ENCODE measurements around the gene CPLX1. TPM values are rescaled to one million over a fixed set of nuclear protein-coding genes. Genes with fewer than 3 reads are reported as not detected.

The CPLX1 gene
- total RNA-seq, 6 experiments from 2014 or later = 0.12 to 0.32 (median 0.20) TPM; not detected in 1

DNA sequence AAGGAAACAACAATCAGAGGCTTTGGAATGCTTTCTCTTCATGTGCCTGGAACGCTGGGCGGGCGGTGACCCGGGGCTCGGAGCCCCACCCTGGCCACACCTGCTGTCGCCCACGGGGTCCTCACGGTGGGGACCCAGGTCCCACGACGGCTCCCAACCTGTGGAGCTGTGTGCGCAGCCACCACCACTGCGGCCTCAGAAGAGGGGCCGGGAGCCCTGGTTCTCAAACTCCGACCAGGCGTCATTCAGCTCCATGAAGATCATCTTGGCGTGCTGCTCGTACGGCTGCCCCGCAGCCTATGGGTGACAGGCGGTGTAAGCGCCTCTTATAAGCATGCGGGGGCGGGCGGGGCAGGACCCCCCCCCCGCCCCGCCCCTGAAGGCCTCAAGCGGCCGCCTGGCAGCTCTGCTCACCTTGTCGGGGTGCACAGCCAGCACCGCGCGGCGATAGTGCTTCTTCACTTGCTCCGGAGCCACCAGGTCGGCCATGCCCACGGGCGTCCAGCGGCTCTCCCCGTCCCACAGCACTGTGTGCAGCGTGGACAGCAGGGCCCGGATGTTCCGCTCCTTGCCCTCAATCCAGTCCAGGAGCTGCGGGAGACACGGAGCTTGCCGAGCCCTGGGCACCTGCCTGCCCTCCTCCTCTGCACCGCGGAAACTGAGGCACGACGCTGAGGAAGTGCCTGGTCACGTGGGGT lies 23.7 kb upstream of the CPLX1 start:
- H3K9me3 Mint-ChIP-seq = no peaks in the 10 kb centered on the region
- no peak for DNase-seq

DNA sequence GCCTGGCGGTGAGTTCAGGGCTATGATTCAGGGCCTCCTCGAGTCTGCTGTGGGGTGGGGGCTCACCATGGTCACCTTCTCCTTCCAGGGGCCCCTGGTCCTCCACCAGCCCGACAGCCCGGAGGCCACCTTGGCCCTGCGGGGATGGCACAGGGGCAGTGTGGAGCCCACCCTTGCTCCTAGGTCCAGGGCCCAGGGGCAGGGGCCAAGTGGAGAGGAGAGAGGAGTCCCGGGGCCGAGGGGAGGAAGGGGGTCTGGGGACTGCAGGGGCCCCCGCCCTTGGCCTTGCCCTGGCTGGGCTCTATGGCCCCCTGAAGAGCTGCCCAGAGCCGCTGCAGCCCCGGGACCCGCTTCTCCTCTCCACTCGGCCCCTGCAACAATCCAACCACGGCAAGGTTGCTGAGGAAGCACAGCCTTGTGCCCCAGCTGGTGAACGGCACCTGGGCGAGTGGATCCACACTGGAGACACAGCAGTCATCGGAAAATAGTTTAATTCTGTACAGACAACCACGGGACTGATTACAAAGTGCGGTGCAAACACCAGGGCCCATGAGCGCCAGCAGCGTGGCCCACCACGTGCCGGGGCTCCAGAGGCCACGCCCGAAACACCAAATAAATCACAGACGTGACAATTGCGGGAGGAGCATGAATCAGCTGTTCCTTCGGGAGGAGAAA lies 23.0 kb upstream of the CPLX1 start:
- H3K9me3 Mint-ChIP-seq = no peaks in the 10 kb centered on the region
- no peaks in the 10 kb centered on the region; the same call in 1 of the 2 replicates for H3K27me3 Mint-ChIP-seq (ENCODE audit: insufficient read depth)
- no peak for DNase-seq
- TF ChIP-seq CTCF (IDR thresholded peaks at IDR 0.05) = no peak
- H3K4me3 Mint-ChIP-seq = no peak overlapping the region
- H3K36me3 Mint-ChIP-seq (ENCODE audit: low read depth) = peaks cover 29% of the 10 kb centered on the region
- H3K4me1 Mint-ChIP-seq (ENCODE audit: low read depth) = peaks cover 16% of the 10 kb centered on the region
- no peak overlapping the region for H3K27ac Mint-ChIP-seq

More for the DNA sequence above, 23.7 kb upstream of the CPLX1 start:
- TF ChIP-seq CTCF (IDR thresholded peaks at IDR 0.05) = no peak
- H3K4me1 Mint-ChIP-seq (ENCODE audit: low read depth) = peaks cover 16% of the 10 kb centered on the region
- no peaks in the 10 kb centered on the region; the same call in 1 of the 2 replicates for H3K27me3 Mint-ChIP-seq (ENCODE audit: insufficient read depth)
- peaks cover 33% of the 10 kb centered on the region for H3K36me3 Mint-ChIP-seq (ENCODE audit: low read depth)
- H3K27ac Mint-ChIP-seq = no peak overlapping the region
- H3K4me3 Mint-ChIP-seq = no peak overlapping the region

DNA sequence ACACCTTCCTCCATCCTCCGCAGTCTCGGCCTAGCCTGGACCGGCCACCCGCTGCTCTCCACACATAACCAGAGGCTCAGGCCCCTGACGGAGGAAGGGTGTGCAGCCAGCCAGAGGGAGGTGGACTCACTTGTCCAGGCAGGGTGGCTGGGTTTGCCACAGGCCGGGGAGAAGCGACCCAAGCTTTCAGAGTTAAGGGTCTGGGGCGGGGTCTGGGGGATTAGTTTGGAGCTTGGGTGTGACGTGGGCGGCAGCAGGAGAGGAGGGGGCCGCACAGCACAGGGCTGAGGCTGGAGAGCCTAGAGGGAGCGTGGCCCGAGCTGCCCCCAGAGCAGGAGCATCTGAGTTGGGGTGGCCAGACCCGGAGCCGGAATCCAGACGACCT lies 22.4 kb upstream of the CPLX1 start:
- H3K4me1 Mint-ChIP-seq (ENCODE audit: low read depth) = peaks cover 16% of the 10 kb centered on the region
- H3K27me3 Mint-ChIP-seq (ENCODE audit: insufficient read depth) = no peaks in the 10 kb centered on the region; the same call in 1 of the 2 replicates
- H3K9me3 Mint-ChIP-seq = no peaks in the 10 kb centered on the region
- no peak overlapping the region for H3K4me3 Mint-ChIP-seq
- H3K36me3 Mint-ChIP-seq (ENCODE audit: low read depth) = peaks cover 29% of the 10 kb centered on the region
- no peak for DNase-seq
- no peak for TF ChIP-seq CTCF (IDR thresholded peaks at IDR 0.05)
- no peak overlapping the region for H3K27ac Mint-ChIP-seq

GRCh38 chr4:845836-846251 lies 19.9 kb upstream of the CPLX1 start:
- peaks cover 16% of the 10 kb centered on the region for H3K4me1 Mint-ChIP-seq (ENCODE audit: low read depth)
- TF ChIP-seq CTCF (IDR thresholded peaks at IDR 0.05) = no peak
- no peaks in the 10 kb centered on the region; the same call in 1 of the 2 replicates for H3K27me3 Mint-ChIP-seq (ENCODE audit: insufficient read depth)
- H3K36me3 Mint-ChIP-seq (ENCODE audit: low read depth) = peaks cover 43% of the 10 kb centered on the region
- H3K27ac Mint-ChIP-seq = peak overlapping the region; percentile 43; the same call in 1 of the 2 replicates
- DNase-seq = peak; percentile 3
- H3K9me3 Mint-ChIP-seq = peaks cover 5% of the 10 kb centered on the region; the same call in 1 of the 2 replicates
- H3K4me3 Mint-ChIP-seq = no peak overlapping the region

- Mint-ChIP-seq H3K36me3 (ENCODE audit: low read depth) (peaks cover 46% of the 10 kb centered on the region), H3K27me3 (ENCODE audit: insufficient read depth) (no peaks in the 10 kb centered on the region; the same call in 1 of the 2 replicates), H3K27ac (peak overlapping the region; percentile 43; the same call in 1 of the 2 replicates), H3K4me1 (ENCODE audit: low read depth) (peaks cover 16% of the 10 kb centered on the region), H3K9me3 (peaks cover 5% of the 10 kb centered on the region; the same call in 1 of the 2 replicates), H3K4me3 (no peak overlapping the region)
- TF ChIP-seq CTCF (IDR thresholded peaks at IDR 0.05) = no peak
- DNase-seq = peak; percentile 8
These were observed 19.4 kb upstream of the CPLX1 start for GRCh38 chr4:845233-845835.

Measured in HFFc6 (cell line).